Measurements from ENCODE around the gene EFCAB8.

DNA sequence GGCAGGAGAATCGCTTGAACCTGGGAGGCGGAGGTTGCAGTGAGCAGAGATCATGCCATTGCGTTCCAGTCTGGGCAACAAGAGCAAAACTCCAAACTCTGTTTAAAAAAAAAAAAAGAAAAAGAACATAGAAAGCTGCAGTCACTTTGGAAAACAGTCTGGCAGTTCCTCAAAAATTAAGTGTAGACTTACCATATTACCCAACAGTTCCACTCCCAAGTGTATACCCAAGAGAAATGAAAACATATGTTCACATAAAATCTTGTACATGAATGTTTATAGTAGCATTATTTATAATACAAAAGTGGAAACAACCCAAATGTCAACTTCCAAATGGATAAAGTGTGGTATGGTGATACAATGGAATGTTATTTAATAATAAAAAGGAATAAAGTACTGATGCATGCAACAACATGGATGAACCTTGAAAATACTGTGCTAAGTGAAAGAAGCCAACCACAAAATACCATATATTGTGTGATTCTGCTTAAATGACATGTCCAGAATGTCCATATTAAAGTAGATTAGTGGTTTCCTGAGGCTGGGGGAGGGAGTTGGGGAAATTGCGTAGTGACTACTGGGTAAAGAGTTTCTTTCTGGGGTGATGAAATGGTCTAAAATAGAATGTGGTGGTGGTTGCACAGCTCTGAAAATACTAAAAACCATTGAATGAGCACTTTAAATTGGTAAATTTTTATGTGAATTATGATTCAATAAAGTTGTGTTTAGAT is 82.6 kb downstream of the EFCAB8 start:
- TF ChIP-seq CTCF (IDR thresholded peaks at IDR 0.05; ENCODE audit: low read depth, low read length, missing input control) (no peak), FOXA1 (IDR thresholded peaks at IDR 0.05) (no peak)

Measured in liver (tissue), 2 donors.